ENCODE data around the gene PRKCA.

DNA sequence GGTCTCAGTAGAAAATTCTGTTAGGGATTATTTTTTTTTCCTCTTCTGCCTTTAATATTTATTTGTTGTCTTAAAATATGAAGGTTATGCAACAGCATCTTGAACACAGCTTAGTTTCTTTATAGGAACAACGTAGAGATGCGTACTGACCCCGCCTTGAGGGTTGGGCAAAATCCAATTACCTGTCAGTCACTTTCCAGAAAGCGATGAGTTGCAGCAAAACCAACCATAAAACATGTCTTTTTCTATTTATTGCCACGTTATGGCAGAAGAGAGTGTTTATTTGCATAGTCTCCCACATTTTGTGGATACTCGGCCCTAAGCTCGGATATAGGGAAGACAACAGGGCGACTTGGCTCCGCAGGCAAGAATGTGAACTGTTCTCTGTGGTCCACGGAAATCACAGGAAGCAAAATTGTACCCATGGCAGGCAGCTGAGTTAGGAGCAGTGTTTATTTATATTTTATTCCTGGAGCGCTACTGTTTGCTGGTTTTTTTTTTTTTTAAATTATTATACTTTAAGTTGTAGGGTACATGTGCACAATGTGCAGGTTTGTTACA lies 488.2 kb downstream of the PRKCA start:
- TF ChIP-seq, protein P1, sequence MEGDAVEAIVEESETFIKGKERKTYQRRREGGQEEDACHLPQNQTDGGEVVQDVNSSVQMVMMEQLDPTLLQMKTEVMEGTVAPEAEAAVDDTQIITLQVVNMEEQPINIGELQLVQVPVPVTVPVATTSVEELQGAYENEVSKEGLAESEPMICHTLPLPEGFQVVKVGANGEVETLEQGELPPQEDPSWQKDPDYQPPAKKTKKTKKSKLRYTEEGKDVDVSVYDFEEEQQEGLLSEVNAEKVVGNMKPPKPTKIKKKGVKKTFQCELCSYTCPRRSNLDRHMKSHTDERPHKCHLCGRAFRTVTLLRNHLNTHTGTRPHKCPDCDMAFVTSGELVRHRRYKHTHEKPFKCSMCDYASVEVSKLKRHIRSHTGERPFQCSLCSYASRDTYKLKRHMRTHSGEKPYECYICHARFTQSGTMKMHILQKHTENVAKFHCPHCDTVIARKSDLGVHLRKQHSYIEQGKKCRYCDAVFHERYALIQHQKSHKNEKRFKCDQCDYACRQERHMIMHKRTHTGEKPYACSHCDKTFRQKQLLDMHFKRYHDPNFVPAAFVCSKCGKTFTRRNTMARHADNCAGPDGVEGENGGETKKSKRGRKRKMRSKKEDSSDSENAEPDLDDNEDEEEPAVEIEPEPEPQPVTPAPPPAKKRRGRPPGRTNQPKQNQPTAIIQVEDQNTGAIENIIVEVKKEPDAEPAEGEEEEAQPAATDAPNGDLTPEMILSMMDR (IDR thresholded peaks at IDR 0.05): no peak
- TF ChIP-seq POLR2A (IDR thresholded peaks at IDR 0.05): no peak

Measured in ovary (tissue), 3 donors.